Left kidney (tissue), 8 donors: ENCODE data around the gene CCDC59. TPM values are rescaled to one million over a fixed set of nuclear protein-coding genes. Genes with fewer than 3 reads are reported as not detected.
"Not testable (repeated sequence)": the region's sequence is repeated elsewhere in the genome, so short reads cannot be mapped to it uniquely, and the experiment has no call there.

Experiments used
- DNase-seq: peaks from one replicate; pipeline ENCODE4 v3.0.0-alpha.2; 2013
- long read RNA-seq, 8 donors: transcript quantifications; one replicate each; lab custom pipeline, GENCODE V29; 2026
- polyA plus RNA-seq: library from polyadenylated mRNA; unstranded; fragments of 120-200 nt; gene quantifications from one replicate; pipeline ENCODE4 v1.2.1, GENCODE V29; 2013; ENCODE audit not compliant: insufficient read length

Gene CCDC59
- 53.5 TPM for polyA plus RNA-seq
- long read RNA-seq, donor 1, transcript CCDC59-202 (2 exons, 553 nt), result major isoform, 5 of 10 reads
- long read RNA-seq, donor 1, partial matches to known transcripts, result 0 of 10 reads
- long read RNA-seq, donor 1, other reads (novel, unspliced or antisense), result 0 of 10 reads
- long read RNA-seq, donor 2, transcript CCDC59-201 (4 exons, 1,983 nt), result minor isoform, 5 of 26 reads
- long read RNA-seq, donor 2, transcript CCDC59-203 (4 exons, 984 nt), result major isoform, 6 of 26 reads
- long read RNA-seq, donor 2, partial matches to known transcripts, result 6 of 26 reads
- long read RNA-seq, donor 2, other reads (novel, unspliced or antisense), result 0 of 26 reads
- long read RNA-seq, donor 3, partial matches to known transcripts, result 0 of 11 reads
- long read RNA-seq, donor 3, other reads (novel, unspliced or antisense), result 0 of 11 reads
- long read RNA-seq, donor 4, partial matches to known transcripts, result 0 of 3 reads
- long read RNA-seq, donor 4, other reads (novel, unspliced or antisense), result 0 of 3 reads
- long read RNA-seq, donor 5, transcript CCDC59-202 (2 exons, 553 nt), result minor isoform, 5 of 61 reads
- long read RNA-seq, donor 5, transcript CCDC59-203 (4 exons, 984 nt), result major isoform, 18 of 61 reads
- long read RNA-seq, donor 5, transcript CCDC59-201 (4 exons, 1,983 nt), result minor isoform, 7 of 61 reads
- long read RNA-seq, donor 5, transcript CCDC59-207 (2 exons, 600 nt), result minor isoform, 8 of 61 reads
- long read RNA-seq, donor 5, partial matches to known transcripts, result 12 of 61 reads
- long read RNA-seq, donor 5, other reads (novel, unspliced or antisense), result 6 of 61 reads
- long read RNA-seq, donor 6, partial matches to known transcripts, result 0 of 17 reads
- long read RNA-seq, donor 6, other reads (novel, unspliced or antisense), result 0 of 17 reads
- long read RNA-seq, donor 7, transcript CCDC59-203 (4 exons, 984 nt), result minor isoform, 7 of 34 reads
- long read RNA-seq, donor 7, transcript CCDC59-202 (2 exons, 553 nt), result minor isoform, 8 of 34 reads
- long read RNA-seq, donor 7, transcript CCDC59-207 (2 exons, 600 nt), result major isoform, 9 of 34 reads
- long read RNA-seq, donor 7, transcript CCDC59-204 (2 exons, 2,101 nt), result minor isoform, 6 of 34 reads
- long read RNA-seq, donor 7, partial matches to known transcripts, result 0 of 34 reads
- long read RNA-seq, donor 7, other reads (novel, unspliced or antisense), result 0 of 34 reads
- long read RNA-seq, donor 8, partial matches to known transcripts, result 0 of 9 reads
- long read RNA-seq, donor 8, other reads (novel, unspliced or antisense), result 0 of 9 reads

GRCh38 chr12:82358200-82359114 is at the start of gene CCDC59, which contains the start of gene METTL25:
TSS of gene CCDC59 (minus strand) at chr12:82358387. CDS start at chr12:82358376, 11 bp downstream.
TSS of gene METTL25 (plus strand) at chr12:82358529. CDS start at chr12:82358566, 37 bp downstream.
- DNase-seq, result peak; percentile 97

- DNase-seq, result no peak
Observed at GRCh38 chr12:82407481-82407880, 49.3 kb upstream of the CCDC59 start.

- DNase-seq, result no peak
Observed at GRCh38 chr12:82406651-82407050, 48.5 kb upstream of the CCDC59 start.

- DNase-seq, result no peak
Observed at GRCh38 chr12:82400819-82401218, 42.6 kb upstream of the CCDC59 start.

- DNase-seq, result no peak
Observed at GRCh38 chr12:82398879-82399278, 40.7 kb upstream of the CCDC59 start.

GRCh38 chr12:82383930-82384552 is 25.9 kb upstream of the CCDC59 start:
- peak; percentile 10 for DNase-seq

- DNase-seq, result no peak
Observed at GRCh38 chr12:82378997-82379396, 20.8 kb upstream of the CCDC59 start.

- DNase-seq, result no peak
Observed at GRCh38 chr12:82375201-82375600, 17.0 kb upstream of the CCDC59 start.

- no peak for DNase-seq
Observed at GRCh38 chr12:82366197-82366596, 8.0 kb upstream of the CCDC59 start.

GRCh38 chr12:82363990-82364389 is 5.8 kb upstream of the CCDC59 start:
- DNase-seq, result no peak

- DNase-seq, result no peak
Observed at GRCh38 chr12:82361461-82361915, 3.3 kb upstream of the CCDC59 start.

GRCh38 chr12:82360834-82361233 is 2.6 kb upstream of the CCDC59 start:
- DNase-seq, result not testable (repeated sequence)

- no peak for DNase-seq
Observed at GRCh38 chr12:82359115-82359478, 910 bp upstream of the CCDC59 start.

- DNase-seq, result no peak
Observed at GRCh38 chr12:82357845-82358199, 365 bp downstream of the CCDC59 start.

GRCh38 chr12:82357340-82357739 is 847 bp downstream of the CCDC59 start:
- no peak for DNase-seq

GRCh38 chr12:82351390-82351789 is 6.8 kb downstream of the CCDC59 start:
- no peak for DNase-seq

- DNase-seq, result no peak
Observed at GRCh38 chr12:82350161-82350560, 8.0 kb downstream of the CCDC59 start.

GRCh38 chr12:82329508-82329907 is 28.7 kb downstream of the CCDC59 start:
- no peak for DNase-seq

GRCh38 chr12:82327861-82328260 is 30.3 kb downstream of the CCDC59 start:
- DNase-seq, result no peak

- peak; percentile 18 for DNase-seq
Observed at GRCh38 chr12:82326905-82327503, 31.2 kb downstream of the CCDC59 start.
